ENCODE results near the gene MAP3K14.

The MAP3K14 gene

DNA sequence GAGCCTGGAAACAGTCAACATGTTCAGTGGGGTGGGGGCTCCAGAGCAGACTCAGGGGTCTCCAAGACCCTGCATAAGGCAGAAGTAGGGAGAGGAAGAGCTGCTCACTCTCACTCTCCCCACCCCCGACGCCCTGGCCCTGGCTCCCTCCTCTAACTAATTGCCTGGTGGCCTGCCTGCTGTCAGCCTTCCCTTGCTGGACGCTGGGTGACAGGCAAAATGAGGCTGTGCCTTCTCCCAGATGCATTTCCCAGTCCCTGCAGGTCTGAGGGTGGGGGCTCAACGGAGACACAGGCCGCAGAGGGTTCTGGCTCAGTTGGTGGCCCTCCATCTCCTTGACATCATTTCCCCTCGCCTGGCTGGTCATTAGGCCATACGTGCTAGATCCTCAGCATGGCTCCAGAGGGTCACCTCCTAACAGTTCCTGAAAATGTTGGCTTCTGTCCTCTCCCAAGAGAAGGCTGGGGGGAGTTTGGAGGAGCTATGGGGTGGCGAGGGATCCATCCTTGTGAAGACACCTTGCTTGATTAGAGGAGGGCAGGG, 93.8 kb downstream of the MAP3K14 start:
- TF ChIP-seq, protein P1, sequence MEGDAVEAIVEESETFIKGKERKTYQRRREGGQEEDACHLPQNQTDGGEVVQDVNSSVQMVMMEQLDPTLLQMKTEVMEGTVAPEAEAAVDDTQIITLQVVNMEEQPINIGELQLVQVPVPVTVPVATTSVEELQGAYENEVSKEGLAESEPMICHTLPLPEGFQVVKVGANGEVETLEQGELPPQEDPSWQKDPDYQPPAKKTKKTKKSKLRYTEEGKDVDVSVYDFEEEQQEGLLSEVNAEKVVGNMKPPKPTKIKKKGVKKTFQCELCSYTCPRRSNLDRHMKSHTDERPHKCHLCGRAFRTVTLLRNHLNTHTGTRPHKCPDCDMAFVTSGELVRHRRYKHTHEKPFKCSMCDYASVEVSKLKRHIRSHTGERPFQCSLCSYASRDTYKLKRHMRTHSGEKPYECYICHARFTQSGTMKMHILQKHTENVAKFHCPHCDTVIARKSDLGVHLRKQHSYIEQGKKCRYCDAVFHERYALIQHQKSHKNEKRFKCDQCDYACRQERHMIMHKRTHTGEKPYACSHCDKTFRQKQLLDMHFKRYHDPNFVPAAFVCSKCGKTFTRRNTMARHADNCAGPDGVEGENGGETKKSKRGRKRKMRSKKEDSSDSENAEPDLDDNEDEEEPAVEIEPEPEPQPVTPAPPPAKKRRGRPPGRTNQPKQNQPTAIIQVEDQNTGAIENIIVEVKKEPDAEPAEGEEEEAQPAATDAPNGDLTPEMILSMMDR (IDR thresholded peaks at IDR 0.05; ENCODE audit: insufficient read depth, low read depth, low read length, missing control alignments), result no peak
- no peak for DNase-seq (ENCODE audit: low read depth)
- H3K4me3 ChIP-seq (ENCODE audit: low read length), result no peak overlapping the region

DNA sequence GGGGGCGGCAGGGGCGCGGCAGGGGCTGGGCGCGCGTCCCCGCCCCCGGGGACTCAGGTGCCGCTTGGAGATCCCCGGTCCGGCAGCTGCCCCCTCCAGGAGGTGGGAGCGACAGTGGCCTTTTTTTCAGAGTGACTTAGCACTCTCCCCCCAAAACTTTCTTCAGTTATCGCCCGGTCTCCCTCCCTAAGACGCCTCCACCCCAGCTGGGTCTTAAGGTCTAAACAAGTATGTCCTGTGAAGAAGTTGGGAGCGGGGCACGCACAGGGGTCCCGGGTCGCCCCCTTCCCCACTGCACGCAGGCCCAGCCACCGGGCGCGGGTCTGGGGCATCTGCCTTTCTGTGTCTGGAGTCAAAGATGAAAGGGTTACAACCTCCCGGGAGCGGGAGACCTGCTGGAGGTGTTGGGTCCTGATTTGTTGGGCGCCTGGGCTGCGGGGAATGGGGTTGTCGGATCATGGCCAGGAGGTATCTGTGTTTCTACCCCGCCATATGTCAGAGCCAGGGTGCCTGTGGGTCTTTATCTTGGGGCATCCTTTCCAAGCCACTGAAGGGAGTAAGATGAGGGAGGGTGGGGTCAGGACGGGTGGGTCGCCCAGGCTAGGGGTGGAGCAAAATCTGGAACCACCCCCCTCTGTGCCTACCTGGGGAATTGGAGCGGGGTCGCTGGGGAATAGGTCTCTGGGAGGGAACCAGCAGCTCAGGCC, 94.4 kb downstream of the MAP3K14 start:
- no peak for DNase-seq (ENCODE audit: low read depth)
- TF ChIP-seq, protein P1 (IDR thresholded peaks at IDR 0.05; ENCODE audit: insufficient read depth, low read depth, low read length, missing control alignments), result no peak
- no peak overlapping the region for H3K4me3 ChIP-seq (ENCODE audit: low read length)

DNA sequence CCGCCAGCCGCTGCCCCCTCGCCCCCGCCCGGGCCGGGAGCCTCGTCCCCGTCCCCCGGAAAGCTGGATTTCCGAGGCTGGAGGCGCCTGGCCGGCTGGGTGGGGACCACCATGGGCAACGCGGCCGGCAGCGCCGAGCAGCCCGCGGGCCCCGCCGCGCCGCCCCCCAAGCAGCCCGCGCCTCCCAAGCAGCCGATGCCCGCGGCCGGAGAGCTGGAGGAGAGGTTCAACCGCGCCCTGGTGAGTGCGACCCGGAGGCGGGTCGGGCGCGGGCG, 94.9 kb downstream of the MAP3K14 start:
- H3K4me3 ChIP-seq (ENCODE audit: low read length), result no peak overlapping the region
- TF ChIP-seq, protein P1 (IDR thresholded peaks at IDR 0.05; ENCODE audit: insufficient read depth, low read depth, low read length, missing control alignments), result no peak
- no peak for DNase-seq (ENCODE audit: low read depth)

DNA sequence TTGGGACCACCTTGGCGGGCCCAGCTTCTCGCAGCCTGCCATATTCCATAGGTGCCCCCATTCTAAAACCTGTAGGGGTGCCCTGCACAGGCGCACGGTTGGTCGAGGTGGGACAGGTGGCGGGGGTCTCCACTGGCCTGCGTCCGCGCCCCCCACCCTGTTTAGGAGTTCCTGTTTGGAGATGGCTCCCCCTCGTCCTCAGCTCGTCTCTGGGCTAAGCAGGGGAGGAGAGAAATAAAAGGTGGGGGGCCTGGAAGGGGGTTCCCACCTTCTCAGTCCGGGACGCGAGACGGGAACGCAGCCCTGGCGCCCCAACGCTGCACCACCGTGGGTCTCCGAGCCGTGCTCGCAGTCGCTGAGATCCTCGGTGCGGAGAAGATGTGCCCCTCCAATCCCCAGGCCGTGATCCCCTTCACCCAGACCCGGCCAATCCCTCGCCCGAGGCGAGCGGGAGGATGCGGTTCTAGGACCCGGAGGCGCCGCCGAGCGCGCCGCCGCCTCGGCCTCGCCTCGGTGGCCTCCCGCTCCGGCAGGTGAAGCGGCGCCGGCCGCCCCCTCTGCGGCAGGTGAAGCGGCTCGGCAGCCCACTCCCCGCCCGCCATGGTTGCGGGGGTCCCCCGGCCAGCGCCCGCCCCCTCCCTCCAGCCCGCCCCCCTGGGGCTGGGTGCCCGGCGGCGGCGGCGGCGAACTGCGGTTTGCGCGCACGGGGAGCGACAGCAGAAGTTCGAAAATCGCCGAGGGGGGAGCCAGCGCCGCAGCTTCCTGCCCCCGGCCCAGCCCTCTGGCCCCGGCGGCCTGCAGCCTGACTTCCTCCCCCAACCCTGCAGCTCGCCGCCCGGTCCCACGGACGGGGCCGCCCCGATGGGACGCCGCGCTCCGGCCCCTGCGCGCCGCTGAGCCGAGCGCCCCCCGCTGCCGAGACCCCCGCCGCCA, 95.5 kb downstream of the MAP3K14 start, which contains the start of gene FMNL1:
FMNL1 (plus strand) TSS at position 805 of the 933 bp plus-strand sequence. CDS start 240 bp downstream, outside the sequence.
- no peak for DNase-seq (ENCODE audit: low read depth)
- peak within 1 kb of the TSS; percentile 37 for H3K4me3 ChIP-seq (ENCODE audit: low read length)
- TF ChIP-seq, protein P1 (IDR thresholded peaks at IDR 0.05; ENCODE audit: insufficient read depth, low read depth, low read length, missing control alignments), result no peak

DNA sequence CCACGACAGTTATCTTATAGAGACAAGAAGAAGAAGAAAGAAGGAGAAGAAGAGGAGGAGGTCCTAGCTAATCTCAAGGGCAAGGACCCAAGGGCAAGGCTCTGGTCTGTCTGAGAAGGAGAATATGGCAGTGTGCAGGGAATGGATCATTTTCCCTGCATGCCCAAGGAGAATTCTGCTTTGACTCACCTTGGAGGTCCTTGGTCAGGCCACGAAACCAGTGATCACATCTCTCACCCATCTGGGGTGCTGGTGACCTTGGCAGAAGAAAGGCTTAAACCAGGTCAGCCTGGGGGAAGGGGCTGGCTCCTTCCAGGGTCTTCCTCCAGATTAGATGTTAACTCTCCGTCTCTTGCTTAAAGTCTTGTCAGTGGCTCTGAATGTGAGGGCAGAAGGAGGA, 96.7 kb downstream of the MAP3K14 start:
- no peak for DNase-seq (ENCODE audit: low read depth)
- no peak overlapping the region for H3K4me3 ChIP-seq (ENCODE audit: low read length)
- TF ChIP-seq, protein P1 (IDR thresholded peaks at IDR 0.05; ENCODE audit: insufficient read depth, low read depth, low read length, missing control alignments), result no peak

DNA sequence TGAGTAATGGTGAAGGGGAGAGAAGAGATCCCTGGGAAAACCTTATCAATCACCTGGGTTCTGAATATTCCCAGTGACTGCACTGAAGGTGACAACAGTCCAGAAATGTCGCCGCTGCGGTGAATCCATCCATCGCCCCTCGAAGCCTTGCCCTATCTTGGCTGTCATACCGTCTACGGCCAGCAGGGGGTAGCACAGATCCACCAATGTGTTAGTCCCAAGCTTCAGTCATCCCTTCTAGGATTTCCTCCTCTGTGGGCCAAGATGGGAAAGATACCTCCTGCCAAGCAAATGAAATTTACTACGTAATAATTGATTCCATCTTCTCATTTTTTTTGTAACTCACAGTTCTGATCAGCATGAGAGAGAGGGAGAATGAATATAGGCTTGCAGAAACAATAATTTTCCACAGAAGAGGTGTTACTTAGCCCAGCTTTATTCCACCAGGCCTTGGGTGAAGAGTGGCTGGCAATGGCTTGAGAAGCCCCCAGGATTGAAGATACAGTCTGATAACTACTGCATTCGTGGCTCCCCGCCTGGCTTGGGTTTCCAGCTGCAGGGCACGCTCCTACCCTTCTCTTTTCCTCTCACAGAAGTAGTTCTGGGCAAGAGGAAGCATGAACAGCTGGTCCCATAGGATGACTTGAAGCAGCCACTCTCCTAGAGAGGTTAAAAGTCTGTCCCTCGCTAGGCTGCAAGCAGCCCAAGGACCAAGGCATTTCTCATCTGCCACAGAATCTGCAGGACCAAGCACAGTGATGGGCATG, 97.7 kb downstream of the MAP3K14 start:
- peak; percentile 73 for DNase-seq (ENCODE audit: low read depth)
- no peak overlapping the region for H3K4me3 ChIP-seq (ENCODE audit: low read length)

More for the DNA sequence above, 97.7 kb downstream of the MAP3K14 start:
- TF ChIP-seq, protein P1 (IDR thresholded peaks at IDR 0.05; ENCODE audit: insufficient read depth, low read depth, low read length, missing control alignments), result peak; percentile 96
